ENCODE results near the gene MED13L.

- TF ChIP-seq POLR2A (IDR thresholded peaks at IDR 0.05; ENCODE audit: low read depth, low read length) (no peak), POLR2AphosphoS5 (IDR thresholded peaks at IDR 0.05; ENCODE audit: insufficient read depth, low read depth, low read length) (no peak), FOS (IDR thresholded peaks at IDR 0.05; ENCODE audit: borderline replicate concordance, insufficient read depth, low read length) (no peak), CTCF (IDR thresholded peaks at IDR 0.05; ENCODE audit: extremely low read depth in 1 of 2, insufficient read depth in 1 of 2, low read depth in 1 of 2, low read length in 2 of 2) (no peak), GATA2 (IDR thresholded peaks at IDR 0.05; ENCODE audit: insufficient read depth, insufficient read length, low read depth, low read length) (no peak), EZH2 (IDR thresholded peaks at IDR 0.05; ENCODE audit: borderline replicate concordance, low read depth, low read length, severe bottlenecking) (no peak)
These were observed 68.0 kb downstream of the MED13L start for GRCh38 chr12:116209503-116209902.
